ENCODE results near the gene TET3.

TET3 gene

DNA sequence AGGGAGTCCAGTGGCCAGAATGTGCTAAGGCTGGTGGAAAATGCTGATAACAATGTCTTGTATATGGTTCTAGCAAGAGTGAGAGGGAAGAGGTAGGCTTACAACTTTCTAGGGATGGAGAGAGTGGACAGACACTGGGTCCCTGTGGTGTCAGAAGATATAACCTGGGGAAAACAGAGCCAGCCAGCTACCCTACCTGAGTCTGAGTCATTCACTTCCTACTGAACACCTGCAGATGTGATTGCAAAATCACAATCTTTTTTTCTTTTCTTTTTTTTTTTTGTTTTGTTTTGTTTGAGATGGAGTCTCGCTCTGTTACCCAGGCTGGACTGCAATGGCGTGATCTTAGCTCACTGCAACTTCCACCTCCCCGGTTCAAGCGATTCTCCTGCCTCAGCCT, 7.3 kb downstream of the TET3 start:
- Histone ChIP-seq H3K4me1 (ENCODE audit: control insufficient read depth, low read length) (peaks cover 26% of the 10 kb centered on the region), H3K4me3 (ENCODE audit: low read length) (no peak overlapping the region), H3K27ac (ENCODE audit: low read depth, low read length) (no peak overlapping the region), H3K9me2 (replicated peaks; ENCODE audit: control insufficient read depth, low read length) (no peaks in the 10 kb centered on the region), H3K4me2 (ENCODE audit: low read length) (no peak overlapping the region), H3K9me3 (ENCODE audit: control insufficient read depth, insufficient read depth, low read length) (no peaks in the 10 kb centered on the region), H3K27me3 (ENCODE audit: control insufficient read depth, low read length) (no peaks in the 10 kb centered on the region), H3K79me2 (ENCODE audit: control insufficient read depth, low read length) (peaks cover 100% of the 10 kb centered on the region), H3K36me3 (ENCODE audit: control insufficient read depth, low read length) (peaks cover 68% of the 10 kb centered on the region), H3F3A (ENCODE audit: control insufficient read depth, insufficient read depth) (no peaks in the 10 kb centered on the region), H4K20me1 (ENCODE audit: control insufficient read depth, insufficient read depth, low read depth, low read length) (peaks cover 45% of the 10 kb centered on the region)
- TF ChIP-seq EZH2phosphoT487 (IDR thresholded peaks at IDR 0.05; ENCODE audit: borderline replicate concordance, low read length) = no peak
- TF ChIP-seq, protein P1, sequence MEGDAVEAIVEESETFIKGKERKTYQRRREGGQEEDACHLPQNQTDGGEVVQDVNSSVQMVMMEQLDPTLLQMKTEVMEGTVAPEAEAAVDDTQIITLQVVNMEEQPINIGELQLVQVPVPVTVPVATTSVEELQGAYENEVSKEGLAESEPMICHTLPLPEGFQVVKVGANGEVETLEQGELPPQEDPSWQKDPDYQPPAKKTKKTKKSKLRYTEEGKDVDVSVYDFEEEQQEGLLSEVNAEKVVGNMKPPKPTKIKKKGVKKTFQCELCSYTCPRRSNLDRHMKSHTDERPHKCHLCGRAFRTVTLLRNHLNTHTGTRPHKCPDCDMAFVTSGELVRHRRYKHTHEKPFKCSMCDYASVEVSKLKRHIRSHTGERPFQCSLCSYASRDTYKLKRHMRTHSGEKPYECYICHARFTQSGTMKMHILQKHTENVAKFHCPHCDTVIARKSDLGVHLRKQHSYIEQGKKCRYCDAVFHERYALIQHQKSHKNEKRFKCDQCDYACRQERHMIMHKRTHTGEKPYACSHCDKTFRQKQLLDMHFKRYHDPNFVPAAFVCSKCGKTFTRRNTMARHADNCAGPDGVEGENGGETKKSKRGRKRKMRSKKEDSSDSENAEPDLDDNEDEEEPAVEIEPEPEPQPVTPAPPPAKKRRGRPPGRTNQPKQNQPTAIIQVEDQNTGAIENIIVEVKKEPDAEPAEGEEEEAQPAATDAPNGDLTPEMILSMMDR (IDR thresholded peaks at IDR 0.05; ENCODE audit: low read depth, low read length, poor library complexity, severe bottlenecking) = no peak

DNA sequence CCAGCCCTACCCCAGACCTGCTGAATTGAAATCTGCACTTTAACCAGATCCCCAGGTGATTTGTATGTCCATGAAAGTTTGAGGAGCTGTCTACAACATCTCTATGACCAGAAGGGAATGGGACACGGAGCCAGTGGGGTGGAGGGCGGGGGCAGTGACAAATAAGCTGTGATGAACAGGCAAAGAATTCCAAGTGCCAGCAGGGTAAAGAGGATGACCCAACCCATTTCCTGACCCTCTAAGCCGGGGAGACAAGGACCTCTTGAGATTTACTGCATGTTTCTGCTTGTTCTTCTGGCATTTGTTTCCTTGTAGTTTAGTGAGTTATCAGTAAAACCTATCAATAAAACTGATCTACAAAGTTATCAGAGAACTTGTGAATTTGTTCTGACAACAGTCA, 8.7 kb downstream of the TET3 start:
- Histone ChIP-seq H3K4me2 (ENCODE audit: low read length) (no peak overlapping the region), H3K9me2 (replicated peaks; ENCODE audit: control insufficient read depth, low read length) (no peaks in the 10 kb centered on the region), H4K20me1 (ENCODE audit: control insufficient read depth, insufficient read depth, low read depth, low read length) (peaks cover 44% of the 10 kb centered on the region), H3K4me1 (ENCODE audit: control insufficient read depth, low read length) (peaks cover 13% of the 10 kb centered on the region), H3K27me3 (ENCODE audit: control insufficient read depth, low read length) (no peaks in the 10 kb centered on the region), H3K9me3 (ENCODE audit: control insufficient read depth, insufficient read depth, low read length) (no peaks in the 10 kb centered on the region), H3K27ac (ENCODE audit: low read depth, low read length) (no peak overlapping the region), H3F3A (ENCODE audit: control insufficient read depth, insufficient read depth) (no peaks in the 10 kb centered on the region), H3K79me2 (ENCODE audit: control insufficient read depth, low read length) (peaks cover 100% of the 10 kb centered on the region), H3K36me3 (ENCODE audit: control insufficient read depth, low read length) (peaks cover 55% of the 10 kb centered on the region), H3K4me3 (ENCODE audit: low read length) (no peak overlapping the region)
- no peak for TF ChIP-seq EZH2phosphoT487 (IDR thresholded peaks at IDR 0.05; ENCODE audit: borderline replicate concordance, low read length)
- TF ChIP-seq, protein P1 (IDR thresholded peaks at IDR 0.05; ENCODE audit: low read depth, low read length, poor library complexity, severe bottlenecking) = no peak

DNA sequence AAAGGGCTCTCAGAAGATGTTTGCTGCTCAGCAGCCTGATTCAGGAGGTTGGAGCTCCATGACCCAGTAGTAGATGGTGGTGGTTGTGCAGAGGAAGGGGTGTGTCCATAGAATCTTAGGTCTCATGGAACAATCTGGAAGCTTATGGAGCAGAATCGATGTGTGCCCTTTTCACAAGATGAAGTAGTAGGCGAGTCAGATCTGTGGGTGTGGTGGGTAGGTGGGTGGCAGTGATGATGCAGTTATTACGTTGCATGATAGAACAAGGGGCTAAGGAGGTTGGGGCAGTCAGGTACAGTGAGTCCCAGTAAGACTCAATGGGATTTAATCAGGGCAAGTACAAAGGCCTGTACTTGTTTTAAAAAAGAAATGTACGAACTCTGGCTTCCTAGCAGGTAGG, 9.1 kb downstream of the TET3 start:
- peaks cover 47% of the 10 kb centered on the region for H4K20me1 ChIP-seq (ENCODE audit: control insufficient read depth, insufficient read depth, low read depth, low read length)
- no peak overlapping the region for H3K4me2 ChIP-seq (ENCODE audit: low read length)

More for the DNA sequence above, 9.1 kb downstream of the TET3 start:
- Histone ChIP-seq H3K9me3 (ENCODE audit: control insufficient read depth, insufficient read depth, low read length) (no peaks in the 10 kb centered on the region), H3K4me3 (ENCODE audit: low read length) (no peak overlapping the region), H3K27me3 (ENCODE audit: control insufficient read depth, low read length) (no peaks in the 10 kb centered on the region), H3K36me3 (ENCODE audit: control insufficient read depth, low read length) (peaks cover 52% of the 10 kb centered on the region), H3K27ac (ENCODE audit: low read depth, low read length) (no peak overlapping the region), H3F3A (ENCODE audit: control insufficient read depth, insufficient read depth) (no peaks in the 10 kb centered on the region), H3K79me2 (ENCODE audit: control insufficient read depth, low read length) (peaks cover 100% of the 10 kb centered on the region), H3K4me1 (ENCODE audit: control insufficient read depth, low read length) (peaks cover 10% of the 10 kb centered on the region), H3K9me2 (replicated peaks; ENCODE audit: control insufficient read depth, low read length) (no peaks in the 10 kb centered on the region)
- TF ChIP-seq EZH2phosphoT487 (IDR thresholded peaks at IDR 0.05; ENCODE audit: borderline replicate concordance, low read length) = no peak
- TF ChIP-seq, protein P1 (IDR thresholded peaks at IDR 0.05; ENCODE audit: low read depth, low read length, poor library complexity, severe bottlenecking) = no peak
